ENCODE measurements around the gene EFCAB6.

Gene EFCAB6

DNA sequence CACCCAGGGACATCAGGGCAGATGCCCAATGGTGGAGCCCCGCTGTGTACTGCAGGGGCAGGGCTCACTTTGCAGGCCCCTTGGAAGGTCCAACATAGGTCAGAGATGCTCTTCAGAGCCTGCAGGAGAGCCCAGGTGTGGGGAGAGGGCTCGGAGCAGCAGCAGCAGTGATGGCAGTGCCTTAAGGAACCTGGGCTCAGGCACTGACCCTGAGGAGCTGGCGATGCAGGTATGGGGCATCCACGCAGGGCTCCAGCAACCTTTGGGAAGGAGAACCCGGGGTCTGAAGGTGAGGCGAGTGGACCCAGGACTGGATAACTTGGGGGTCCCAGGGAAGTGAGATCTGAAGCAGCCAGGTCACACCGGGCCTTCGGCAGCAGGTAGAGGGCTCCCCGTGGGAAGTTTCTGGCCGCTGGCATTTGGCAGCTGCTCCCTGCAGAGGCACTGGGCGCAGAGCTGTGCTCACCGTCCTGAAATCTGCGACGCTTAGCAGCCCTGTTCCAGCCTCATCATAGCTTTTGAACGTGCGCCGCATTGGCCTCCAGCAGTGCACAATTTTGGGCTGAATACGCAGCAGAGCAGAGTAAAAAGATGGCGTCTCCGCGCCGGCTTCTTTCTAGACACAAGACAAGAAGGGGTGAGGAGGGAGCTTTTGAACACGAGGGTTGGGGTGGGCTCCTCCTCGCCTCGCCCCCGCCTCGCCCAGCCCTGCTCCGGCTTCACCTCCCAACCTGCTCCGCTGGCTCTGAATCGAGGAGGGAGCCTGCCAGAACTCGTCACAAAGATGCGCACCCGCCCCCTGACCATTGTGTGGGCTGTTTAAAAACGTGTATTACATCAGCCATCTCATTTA is 281.5 kb downstream of the EFCAB6 start:
- no peak for DNase-seq (ENCODE audit: extremely low read depth, low read depth)
- no peak overlapping the region for H3K4me3 ChIP-seq (replicated peaks; ENCODE audit: low read depth, low read length)
- TF ChIP-seq, protein P1, sequence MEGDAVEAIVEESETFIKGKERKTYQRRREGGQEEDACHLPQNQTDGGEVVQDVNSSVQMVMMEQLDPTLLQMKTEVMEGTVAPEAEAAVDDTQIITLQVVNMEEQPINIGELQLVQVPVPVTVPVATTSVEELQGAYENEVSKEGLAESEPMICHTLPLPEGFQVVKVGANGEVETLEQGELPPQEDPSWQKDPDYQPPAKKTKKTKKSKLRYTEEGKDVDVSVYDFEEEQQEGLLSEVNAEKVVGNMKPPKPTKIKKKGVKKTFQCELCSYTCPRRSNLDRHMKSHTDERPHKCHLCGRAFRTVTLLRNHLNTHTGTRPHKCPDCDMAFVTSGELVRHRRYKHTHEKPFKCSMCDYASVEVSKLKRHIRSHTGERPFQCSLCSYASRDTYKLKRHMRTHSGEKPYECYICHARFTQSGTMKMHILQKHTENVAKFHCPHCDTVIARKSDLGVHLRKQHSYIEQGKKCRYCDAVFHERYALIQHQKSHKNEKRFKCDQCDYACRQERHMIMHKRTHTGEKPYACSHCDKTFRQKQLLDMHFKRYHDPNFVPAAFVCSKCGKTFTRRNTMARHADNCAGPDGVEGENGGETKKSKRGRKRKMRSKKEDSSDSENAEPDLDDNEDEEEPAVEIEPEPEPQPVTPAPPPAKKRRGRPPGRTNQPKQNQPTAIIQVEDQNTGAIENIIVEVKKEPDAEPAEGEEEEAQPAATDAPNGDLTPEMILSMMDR (IDR thresholded peaks at IDR 0.05; ENCODE audit: low read depth, low read length, missing control alignments) = no peak

GRCh38 chr22:43529934-43530333 is 282.2 kb downstream of the EFCAB6 start:
- TF ChIP-seq, protein P1 (IDR thresholded peaks at IDR 0.05; ENCODE audit: low read depth, low read length, missing control alignments) = no peak
- H3K4me3 ChIP-seq (replicated peaks; ENCODE audit: low read depth, low read length) = no peak overlapping the region
- no peak for DNase-seq (ENCODE audit: extremely low read depth, low read depth)

GRCh38 chr22:43529461-43529860 is 282.6 kb downstream of the EFCAB6 start:
- no peak overlapping the region for H3K4me3 ChIP-seq (replicated peaks; ENCODE audit: low read depth, low read length)
- DNase-seq (ENCODE audit: extremely low read depth, low read depth) = no peak
- TF ChIP-seq, protein P1 (IDR thresholded peaks at IDR 0.05; ENCODE audit: low read depth, low read length, missing control alignments) = no peak

GRCh38 chr22:43528601-43529360 is 283.3 kb downstream of the EFCAB6 start:
- DNase-seq (ENCODE audit: extremely low read depth, low read depth) = no peak
- H3K4me3 ChIP-seq (replicated peaks; ENCODE audit: low read depth, low read length) = no peak overlapping the region
- TF ChIP-seq, protein P1 (IDR thresholded peaks at IDR 0.05; ENCODE audit: low read depth, low read length, missing control alignments) = no peak

- no peak for DNase-seq (ENCODE audit: extremely low read depth, low read depth)
- no peak overlapping the region for H3K4me3 ChIP-seq (replicated peaks; ENCODE audit: low read depth, low read length)
- TF ChIP-seq, protein P1 (IDR thresholded peaks at IDR 0.05; ENCODE audit: low read depth, low read length, missing control alignments) = no peak
Observed at GRCh38 chr22:43526946-43527345, 285.2 kb downstream of the EFCAB6 start.

DNA sequence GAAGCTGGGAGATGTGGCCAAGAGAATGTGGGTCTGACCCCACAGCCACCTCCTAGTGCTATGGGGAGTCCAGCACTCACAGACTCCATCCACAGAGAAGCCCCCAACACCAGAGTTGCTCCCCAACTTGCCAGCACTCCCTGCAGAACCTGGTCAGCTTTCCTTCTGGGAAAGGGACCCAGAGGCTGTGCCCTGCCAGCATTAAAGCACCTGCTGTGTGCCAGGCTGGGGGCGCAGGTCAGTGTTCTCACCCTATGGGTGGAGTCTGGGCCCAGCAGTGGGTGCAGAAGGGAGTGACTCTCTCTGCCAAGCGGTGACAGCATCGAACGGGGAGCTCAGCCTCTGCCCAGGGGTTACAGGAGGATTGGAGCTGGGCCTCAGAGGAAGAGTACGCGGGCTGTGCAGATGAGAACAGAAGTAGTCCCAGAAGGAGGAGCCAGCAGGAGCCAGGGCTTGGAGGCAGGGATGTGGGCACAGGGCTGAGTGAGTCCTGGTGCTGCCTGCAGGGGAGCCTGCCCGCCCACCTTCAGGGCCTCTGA is 285.9 kb downstream of the EFCAB6 start:
- DNase-seq (ENCODE audit: extremely low read depth, low read depth) = no peak
- H3K4me3 ChIP-seq (replicated peaks; ENCODE audit: low read depth, low read length) = no peak overlapping the region
- TF ChIP-seq, protein P1 (IDR thresholded peaks at IDR 0.05; ENCODE audit: low read depth, low read length, missing control alignments) = no peak
